Activated naive CD8-positive, alpha-beta T cell (primary cell): ENCODE results near the gene APEH.
"Not testable (repeated sequence)": the region's sequence is repeated elsewhere in the genome, so short reads cannot be mapped to it uniquely, and the experiment has no call there.

Experiments used
- H3K27ac Mint-ChIP-seq: one replicate; pipeline ENCODE4 v1.8.0; 2021; ENCODE audit warnings: mixed read lengths
- H3K27me3 Mint-ChIP-seq: one replicate; pipeline ENCODE4 v1.8.0; 2021; ENCODE audit warnings: mixed read lengths
- H3K36me3 Mint-ChIP-seq: one replicate; pipeline ENCODE4 v1.8.0; 2021; ENCODE audit warnings: mixed read lengths
- H3K4me1 Mint-ChIP-seq: one replicate; pipeline ENCODE4 v1.8.0; 2021; ENCODE audit warnings: low read depth, mixed read lengths
- H3K4me3 Mint-ChIP-seq: one replicate; pipeline ENCODE4 v1.8.0; 2021; ENCODE audit warnings: mild to moderate bottlenecking, mixed read lengths
- H3K9me3 Mint-ChIP-seq: one replicate; pipeline ENCODE4 v1.8.0; 2021; ENCODE audit warnings: low read depth, mixed read lengths

The APEH gene

GRCh38 chr3:49688338-49689045, 14.3 kb downstream of the APEH start:
- H3K4me1 Mint-ChIP-seq: peaks cover 29% of the 10 kb centered on the region
- H3K4me3 Mint-ChIP-seq: peak overlapping the region; percentile 94
- not testable (repeated sequence) for H3K9me3 Mint-ChIP-seq, H3K36me3 Mint-ChIP-seq, H3K27me3 Mint-ChIP-seq
- peak overlapping the region; percentile 95 for H3K27ac Mint-ChIP-seq

GRCh38 chr3:49689046-49689907, 15.1 kb downstream of the APEH start, which contains the start of the genes MST1 and RNF123:
TSS of gene MST1 (minus strand) at chr3:49689474. CDS start at chr3:49688691, 783 bp downstream.
TSS of gene RNF123 (plus strand) at chr3:49689557. CDS start at chr3:49691166, 1,609 bp downstream.
- Mint-ChIP-seq H3K27me3 (no peaks in the 10 kb centered on the region), H3K4me3 (peak within 1 kb of the TSS; percentile 94), H3K36me3 (no peaks in the 10 kb centered on the region), H3K4me1 (peaks cover 33% of the 10 kb centered on the region), H3K9me3 (no peaks in the 10 kb centered on the region), H3K27ac (peak within 1 kb of the TSS; percentile 95)

DNA sequence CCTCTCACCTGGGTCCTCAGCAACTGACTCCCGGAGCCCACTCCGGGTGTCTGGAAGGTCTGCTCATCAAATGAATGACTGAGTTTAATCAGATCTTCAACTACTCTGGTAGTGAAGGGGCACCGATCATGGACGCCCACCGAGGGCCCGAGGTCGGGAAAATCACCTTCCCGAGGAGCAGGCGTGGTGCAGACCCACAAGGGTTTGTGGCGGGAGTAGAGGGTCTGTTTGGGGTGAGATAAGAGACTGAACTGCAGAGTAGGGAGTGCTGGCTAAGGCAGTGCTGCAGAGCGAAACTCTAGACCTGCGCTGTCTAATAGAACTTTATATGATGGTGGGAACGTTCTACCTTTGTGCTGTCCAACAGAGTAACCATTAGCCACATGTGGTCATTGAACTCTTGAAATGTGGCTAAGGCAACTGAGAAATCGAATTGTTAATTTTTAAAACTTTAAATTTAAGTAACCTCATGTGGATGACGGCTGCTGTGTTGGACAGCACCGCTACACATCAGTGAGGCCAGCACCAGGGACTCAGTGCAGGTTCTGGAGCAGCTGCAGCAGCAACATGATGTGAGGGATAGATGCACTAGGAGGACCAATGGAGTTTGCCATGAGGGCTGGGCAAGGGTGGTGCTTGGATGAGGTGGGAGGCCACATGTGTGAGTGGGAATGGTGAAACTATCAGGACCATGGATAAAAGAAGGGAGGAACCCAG, 15.9 kb downstream of the APEH start:
- Mint-ChIP-seq H3K27ac (peak overlapping the region; percentile 95), H3K4me3 (peak overlapping the region; percentile 94), H3K4me1 (peaks cover 33% of the 10 kb centered on the region)
- H3K36me3 Mint-ChIP-seq, H3K9me3 Mint-ChIP-seq, H3K27me3 Mint-ChIP-seq: not testable (repeated sequence)

DNA sequence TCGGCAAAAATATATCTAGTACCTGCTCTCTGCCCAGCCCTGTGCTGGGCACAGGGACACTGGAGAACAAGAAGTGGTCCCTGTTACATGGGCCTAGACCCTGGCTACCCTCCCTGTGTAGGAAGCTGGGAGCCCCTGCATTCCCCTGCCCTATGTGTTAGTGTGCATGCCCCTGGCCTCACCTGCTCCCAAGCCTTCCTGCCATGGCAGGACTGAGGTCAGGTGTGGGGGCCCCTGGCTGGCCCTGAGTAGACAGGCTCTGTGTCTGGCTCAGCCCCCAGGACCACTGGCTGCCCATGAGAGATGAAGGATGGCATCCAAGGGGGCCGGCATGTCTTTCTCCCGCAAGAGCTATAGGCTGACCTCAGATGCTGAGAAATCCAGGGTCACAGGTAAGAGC, 16.7 kb downstream of the APEH start:
- not testable (repeated sequence) for H3K27me3 Mint-ChIP-seq, H3K36me3 Mint-ChIP-seq, H3K27ac Mint-ChIP-seq, H3K9me3 Mint-ChIP-seq
- peaks cover 33% of the 10 kb centered on the region for H3K4me1 Mint-ChIP-seq
- H3K4me3 Mint-ChIP-seq: peak overlapping the region; percentile 94

- not testable (repeated sequence) for H3K27me3 Mint-ChIP-seq, H3K9me3 Mint-ChIP-seq, H3K36me3 Mint-ChIP-seq, H3K27ac Mint-ChIP-seq
- peaks cover 32% of the 10 kb centered on the region for H3K4me1 Mint-ChIP-seq
- H3K4me3 Mint-ChIP-seq: peak overlapping the region; percentile 94
These were observed 17.3 kb downstream of the APEH start for GRCh38 chr3:49691481-49691880.

GRCh38 chr3:49694409-49695070, 20.4 kb downstream of the APEH start:
- H3K36me3 Mint-ChIP-seq, H3K4me3 Mint-ChIP-seq, H3K27me3 Mint-ChIP-seq, H3K27ac Mint-ChIP-seq, H3K9me3 Mint-ChIP-seq: not testable (repeated sequence)
- peaks cover 21% of the 10 kb centered on the region for H3K4me1 Mint-ChIP-seq

DNA sequence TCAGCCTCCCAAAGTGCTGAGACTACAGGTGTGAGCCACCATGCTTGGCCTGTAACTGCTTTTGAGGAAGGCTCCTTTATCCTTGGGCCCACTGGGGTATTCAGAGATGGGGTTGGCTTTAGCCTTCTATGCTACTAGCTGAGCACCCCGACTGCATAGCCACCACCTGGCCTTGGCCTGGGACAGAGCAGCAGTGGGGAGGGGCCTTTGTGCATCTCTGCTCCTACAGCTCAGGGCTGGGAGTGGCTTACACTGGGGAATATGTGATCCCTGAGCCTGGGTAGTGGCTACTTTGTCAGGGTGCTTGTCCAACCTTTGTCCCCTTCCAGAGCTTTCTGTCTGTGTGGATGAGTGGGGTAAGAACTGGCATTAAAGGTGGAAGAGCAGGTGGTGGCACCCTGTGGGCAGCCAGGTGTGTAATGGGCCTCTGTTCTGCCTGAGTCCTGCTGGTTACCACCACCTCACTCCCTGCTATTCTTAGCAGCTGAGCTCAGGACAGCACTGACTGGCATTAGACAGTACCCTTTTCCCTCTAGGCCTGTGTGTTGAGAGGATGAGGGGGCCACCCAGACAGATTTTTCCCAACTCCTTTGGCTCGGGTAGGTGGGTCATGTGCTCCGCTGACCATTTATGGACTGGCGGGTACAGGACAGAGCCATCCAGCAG, 21.3 kb downstream of the APEH start:
- H3K9me3 Mint-ChIP-seq, H3K27me3 Mint-ChIP-seq, H3K27ac Mint-ChIP-seq, H3K36me3 Mint-ChIP-seq, H3K4me3 Mint-ChIP-seq: not testable (repeated sequence)
- H3K4me1 Mint-ChIP-seq: peaks cover 13% of the 10 kb centered on the region

DNA sequence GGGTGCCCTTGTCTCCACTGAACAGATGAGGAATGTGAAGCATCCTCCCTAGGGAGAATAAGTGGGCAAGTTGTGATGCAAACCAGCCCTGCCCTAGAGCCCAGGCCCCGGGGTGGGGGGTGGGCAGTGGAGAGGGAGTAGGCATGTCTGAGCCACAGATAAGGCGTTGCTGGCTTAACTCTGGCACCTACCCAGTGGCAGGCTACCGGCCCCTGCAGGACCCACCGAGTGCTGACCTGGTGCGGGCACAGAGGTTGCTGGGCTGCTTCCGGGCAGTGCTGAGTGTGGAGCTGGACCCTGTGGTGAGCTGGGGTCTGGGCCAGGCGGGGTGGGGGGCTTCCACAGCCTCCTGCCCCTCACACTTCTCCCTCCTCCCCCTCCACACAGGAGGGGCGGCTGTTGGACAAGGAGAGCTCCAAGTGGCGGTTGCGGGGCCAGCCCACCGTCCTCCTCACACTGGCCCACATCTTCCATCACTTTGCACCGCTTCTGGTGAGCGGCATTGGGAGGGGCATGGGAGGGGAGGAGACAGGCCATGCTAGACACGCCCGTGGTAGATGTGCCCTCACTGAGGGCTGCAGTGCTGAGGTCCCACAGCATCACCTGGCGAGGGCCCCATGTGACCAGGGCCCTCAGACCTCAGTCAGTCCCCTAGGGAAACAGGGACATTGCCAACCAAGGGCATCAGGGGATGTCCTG, 25.3 kb downstream of the APEH start:
- no peak overlapping the region for H3K27ac Mint-ChIP-seq
- H3K9me3 Mint-ChIP-seq: no peaks in the 10 kb centered on the region
- H3K4me1 Mint-ChIP-seq: no peaks in the 10 kb centered on the region
- no peaks in the 10 kb centered on the region for H3K27me3 Mint-ChIP-seq
- H3K36me3 Mint-ChIP-seq: peaks cover 2% of the 10 kb centered on the region
- no peak overlapping the region for H3K4me3 Mint-ChIP-seq

GRCh38 chr3:49700014-49700413, 25.9 kb downstream of the APEH start:
- Mint-ChIP-seq H3K4me3 (no peak overlapping the region), H3K4me1 (no peaks in the 10 kb centered on the region), H3K27me3 (no peaks in the 10 kb centered on the region), H3K27ac (no peak overlapping the region), H3K36me3 (peaks cover 2% of the 10 kb centered on the region), H3K9me3 (no peaks in the 10 kb centered on the region)

DNA sequence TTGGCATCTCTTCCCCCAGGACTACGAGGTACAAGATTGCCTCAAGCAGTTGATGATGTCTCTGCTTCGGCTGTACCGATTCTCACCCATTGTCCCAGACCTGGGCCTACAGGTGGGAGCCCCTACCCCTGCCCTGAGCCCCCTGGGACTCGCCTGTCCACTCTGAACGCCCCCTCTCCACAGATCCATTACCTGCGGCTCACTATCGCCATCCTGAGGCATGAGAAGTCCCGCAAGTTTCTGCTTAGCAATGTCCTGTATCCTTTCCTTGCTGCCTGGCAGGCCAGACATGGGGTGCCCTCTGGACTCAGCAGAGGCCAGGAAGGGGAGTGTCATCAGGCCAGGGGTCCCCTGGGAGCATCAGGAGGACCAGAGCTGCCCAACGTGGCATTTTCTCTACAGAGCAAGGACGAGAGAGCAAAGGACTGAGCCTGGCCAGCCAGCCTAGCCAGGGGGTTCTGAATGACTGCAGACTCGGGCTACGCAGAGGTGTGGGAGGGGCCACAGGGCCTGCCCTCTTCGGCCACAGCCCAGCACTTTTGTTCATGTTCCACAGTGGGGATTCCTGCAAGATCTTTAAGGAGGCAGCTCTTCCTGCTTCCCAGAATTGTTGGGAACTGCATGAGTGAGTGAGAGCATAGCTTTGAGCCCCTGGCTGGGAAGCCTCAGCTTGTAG, 26.4 kb downstream of the APEH start:
- no peak overlapping the region for H3K4me3 Mint-ChIP-seq
- H3K27ac Mint-ChIP-seq: no peak overlapping the region
- no peaks in the 10 kb centered on the region for H3K27me3 Mint-ChIP-seq
- peaks cover 2% of the 10 kb centered on the region for H3K36me3 Mint-ChIP-seq
- no peaks in the 10 kb centered on the region for H3K4me1 Mint-ChIP-seq
- H3K9me3 Mint-ChIP-seq: no peaks in the 10 kb centered on the region

DNA sequence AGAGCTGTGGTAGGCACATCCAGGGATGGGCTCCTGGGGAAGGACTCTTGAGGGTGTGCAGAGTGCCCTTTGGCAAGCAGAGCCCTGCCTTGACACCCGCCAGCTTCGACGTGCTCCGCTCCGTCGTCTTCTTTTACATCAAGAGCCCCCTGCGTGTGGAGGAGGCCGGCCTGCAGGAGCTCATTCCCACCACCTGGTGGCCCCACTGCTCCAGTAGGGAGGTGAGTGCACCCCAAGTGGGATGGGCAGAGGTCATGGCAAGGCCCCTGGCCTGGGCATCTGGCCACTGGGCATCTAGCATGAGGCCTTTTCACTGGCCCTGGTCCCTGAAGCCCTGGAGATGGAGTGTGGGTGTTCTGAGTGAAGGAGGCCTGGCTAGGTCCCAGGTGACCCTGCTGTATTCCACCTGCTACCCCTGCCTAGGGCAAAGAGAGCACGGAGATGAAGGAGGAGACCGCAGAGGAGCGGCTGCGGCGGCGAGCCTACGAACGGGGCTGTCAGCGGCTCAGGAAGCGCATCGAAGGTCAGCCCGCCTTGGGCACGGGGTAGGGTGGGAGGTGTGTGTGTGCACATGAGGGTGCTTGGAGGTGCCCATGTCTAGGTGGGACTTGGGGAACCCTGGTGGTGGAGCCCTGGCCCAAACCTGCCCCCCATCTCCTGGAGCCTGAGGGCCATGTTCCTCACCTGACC, 27.4 kb downstream of the APEH start:
- Mint-ChIP-seq H3K9me3 (no peaks in the 10 kb centered on the region), H3K4me3 (no peak overlapping the region), H3K4me1 (no peaks in the 10 kb centered on the region), H3K36me3 (peaks cover 2% of the 10 kb centered on the region), H3K27me3 (no peaks in the 10 kb centered on the region), H3K27ac (no peak overlapping the region)

- no peak overlapping the region for H3K27ac Mint-ChIP-seq
- no peak overlapping the region for H3K4me3 Mint-ChIP-seq
- no peaks in the 10 kb centered on the region for H3K4me1 Mint-ChIP-seq
- H3K27me3 Mint-ChIP-seq: no peaks in the 10 kb centered on the region
- no peaks in the 10 kb centered on the region for H3K9me3 Mint-ChIP-seq
- peaks cover 2% of the 10 kb centered on the region for H3K36me3 Mint-ChIP-seq
These were observed 28.5 kb downstream of the APEH start for GRCh38 chr3:49702672-49703071.

DNA sequence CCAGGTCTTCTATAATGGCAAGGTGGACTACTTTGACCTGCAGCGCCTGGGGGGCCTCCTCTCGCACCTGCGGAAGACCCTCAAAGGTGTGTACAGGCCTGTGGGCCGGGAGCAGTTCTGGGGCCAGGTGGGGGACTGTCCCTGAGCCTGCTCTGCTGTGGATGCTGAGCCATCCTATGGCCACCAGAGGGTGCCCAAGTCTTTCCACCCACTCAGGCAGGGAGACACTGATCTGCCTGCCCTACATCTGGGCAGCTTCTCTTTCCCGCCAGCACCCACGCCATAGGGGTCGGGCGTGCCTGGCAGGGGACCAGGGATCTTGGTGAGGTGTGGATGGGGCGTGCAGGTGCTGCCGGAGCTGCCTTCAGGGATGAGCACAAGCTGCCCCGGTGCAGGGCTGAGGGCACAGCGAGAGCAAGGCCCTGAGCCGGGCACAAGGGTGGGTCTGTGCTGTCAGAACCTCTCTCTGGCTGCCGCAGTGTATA, 29.3 kb downstream of the APEH start:
- Mint-ChIP-seq H3K4me3 (no peak overlapping the region), H3K27me3 (no peaks in the 10 kb centered on the region), H3K27ac (no peak overlapping the region), H3K9me3 (no peaks in the 10 kb centered on the region), H3K36me3 (peaks cover 2% of the 10 kb centered on the region), H3K4me1 (no peaks in the 10 kb centered on the region)
